Superior temporal gyrus (tissue), 1 donor: ENCODE results near the gene FGFR3.
"Not testable (repeated sequence)": the region's sequence is repeated elsewhere in the genome, so short reads cannot be mapped to it uniquely, and the experiment has no call there.

Experiments used
- DNase-seq: peaks from one replicate; pipeline ENCODE4 v3.0.0-alpha.2; 2016; ENCODE audit errors: extremely low spot score

The FGFR3 gene

DNA sequence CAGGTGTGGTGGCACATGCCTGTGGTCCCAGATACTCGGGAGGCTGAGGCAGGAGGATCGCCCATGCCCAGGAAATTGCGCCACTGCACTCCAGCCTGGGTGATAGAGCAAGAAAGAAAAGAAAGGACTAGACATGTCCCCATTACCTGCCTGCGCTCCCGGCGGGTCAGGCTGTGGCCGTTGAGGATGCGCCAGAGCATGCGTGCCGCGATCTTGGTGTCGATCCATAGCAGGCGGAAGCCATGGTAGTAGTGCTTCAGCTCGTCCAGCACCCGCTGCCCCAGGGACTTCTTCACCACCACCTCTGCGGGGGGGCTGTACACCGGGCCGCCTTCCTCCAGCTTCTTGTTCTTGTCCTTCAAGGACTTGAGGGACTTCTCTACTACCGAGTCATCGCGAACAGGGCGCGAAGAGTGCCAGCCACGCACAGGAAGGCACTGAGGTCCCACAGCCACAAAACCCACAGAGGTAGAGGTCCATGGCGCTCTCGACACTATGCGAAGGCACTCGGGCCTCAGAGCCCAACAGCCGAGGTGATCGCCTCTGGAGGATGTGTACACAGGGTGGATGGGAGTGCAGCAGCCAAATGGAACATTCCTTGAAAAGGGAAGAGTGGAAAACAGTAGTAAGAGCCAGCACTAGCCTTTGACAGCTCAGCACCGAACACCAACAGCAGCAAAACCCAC is 48.3 kb downstream of the FGFR3 start:
- DNase-seq, result no peak

DNA sequence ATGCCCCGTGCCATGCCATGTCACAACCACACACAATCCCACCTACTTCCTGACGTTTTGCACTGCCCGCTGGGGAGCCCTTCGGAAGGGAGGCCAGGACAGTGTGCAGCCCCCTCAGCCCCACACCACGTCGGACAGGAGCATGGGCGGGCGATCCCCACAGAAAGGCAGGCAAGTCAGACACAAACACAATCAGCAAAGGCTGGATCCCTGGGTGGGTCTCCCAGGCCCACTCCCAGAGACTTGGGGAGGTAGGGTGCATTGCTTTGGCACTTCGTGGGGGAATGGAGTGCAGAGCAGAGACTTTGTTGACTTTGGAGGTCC is 48.8 kb downstream of the FGFR3 start:
- no peak for DNase-seq

DNA sequence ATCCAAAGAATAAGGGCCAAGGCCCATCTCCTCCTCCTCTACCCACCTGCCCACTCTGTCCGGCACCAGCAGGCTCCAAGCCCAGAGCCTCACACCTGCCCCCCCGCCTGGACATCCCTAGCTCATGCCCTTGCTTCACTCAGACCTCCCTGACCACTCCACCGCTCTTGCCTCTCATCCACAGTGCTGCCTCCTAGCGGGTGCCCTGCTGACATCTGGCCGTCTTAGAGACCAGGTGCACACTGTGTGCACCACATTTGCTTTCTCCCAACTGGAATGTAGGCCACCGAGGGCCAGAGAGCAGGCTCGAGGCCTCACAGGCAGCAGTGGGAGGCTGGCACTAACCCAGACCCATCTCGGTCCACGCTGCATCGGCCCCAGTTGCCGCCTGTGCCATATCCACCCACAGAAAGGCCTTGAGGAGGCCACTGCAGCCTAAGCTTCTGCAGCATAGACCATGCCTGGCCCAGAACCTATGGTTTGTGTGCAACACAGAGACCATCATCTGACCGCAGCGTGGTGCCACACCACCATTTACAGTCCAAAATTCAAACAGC is 49.3 kb downstream of the FGFR3 start:
- no peak for DNase-seq

DNA sequence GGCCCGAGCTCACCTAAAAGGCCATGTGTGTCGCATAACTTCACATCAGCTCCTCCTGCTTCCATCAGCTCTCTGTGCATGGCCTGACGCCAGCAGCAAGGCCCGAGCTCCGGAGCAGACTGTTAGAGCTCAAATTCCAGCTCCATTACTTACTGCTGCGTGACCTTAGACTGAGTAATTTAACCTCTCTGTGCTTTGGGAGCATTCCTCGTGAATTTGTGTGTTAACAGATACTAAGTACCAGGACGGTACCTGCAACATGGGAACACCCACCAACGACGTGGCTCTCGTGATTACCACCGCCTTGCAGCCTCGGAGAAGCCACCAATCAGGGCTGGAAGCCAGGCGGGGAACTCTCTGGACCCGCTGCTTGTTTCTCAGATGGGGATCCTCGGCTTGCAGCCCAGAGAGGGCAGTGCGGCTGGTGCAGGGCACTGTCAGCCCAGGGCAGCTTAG is 49.9 kb downstream of the FGFR3 start:
- no peak for DNase-seq

DNA sequence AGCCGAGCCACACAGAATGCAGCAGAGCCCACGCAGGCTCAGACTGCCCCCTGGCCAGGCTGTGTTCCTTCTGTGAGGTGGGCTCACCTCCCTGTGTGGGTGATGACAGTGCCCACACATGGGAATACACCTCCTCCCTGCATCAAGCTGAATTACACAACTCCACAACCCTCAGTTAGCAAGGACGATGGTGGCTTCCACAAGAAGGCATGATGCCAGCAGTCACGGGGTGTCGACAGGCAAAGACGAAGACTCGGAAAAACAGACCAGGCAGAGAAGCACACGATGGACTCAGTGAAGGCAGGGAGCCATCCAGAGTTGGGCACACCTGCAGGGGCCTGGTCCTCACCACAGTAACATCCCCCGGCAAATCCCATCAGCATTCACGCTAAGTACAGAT is 50.8 kb downstream of the FGFR3 start:
- peak; percentile 62 for DNase-seq

DNA sequence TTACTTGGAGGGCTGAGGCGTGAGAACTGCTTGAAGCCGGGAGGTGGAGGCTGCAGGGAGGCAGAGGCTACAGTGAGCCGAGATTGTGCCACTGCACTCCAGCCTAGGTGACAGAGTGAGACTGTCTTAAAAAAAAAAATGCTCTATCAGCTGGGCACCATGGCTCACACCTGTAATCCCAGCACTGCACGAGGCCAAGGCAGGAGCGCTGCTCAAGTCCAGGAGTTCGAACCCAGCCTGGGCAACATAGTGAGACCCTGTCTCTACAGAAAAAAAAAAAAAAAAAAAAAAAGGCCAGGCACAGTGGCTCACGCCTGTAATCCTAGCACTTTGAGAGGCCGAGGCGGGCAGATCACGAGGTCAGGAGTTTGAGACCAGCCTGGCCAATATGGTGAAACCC is 51.5 kb downstream of the FGFR3 start:
- DNase-seq, result not testable (repeated sequence)

DNA sequence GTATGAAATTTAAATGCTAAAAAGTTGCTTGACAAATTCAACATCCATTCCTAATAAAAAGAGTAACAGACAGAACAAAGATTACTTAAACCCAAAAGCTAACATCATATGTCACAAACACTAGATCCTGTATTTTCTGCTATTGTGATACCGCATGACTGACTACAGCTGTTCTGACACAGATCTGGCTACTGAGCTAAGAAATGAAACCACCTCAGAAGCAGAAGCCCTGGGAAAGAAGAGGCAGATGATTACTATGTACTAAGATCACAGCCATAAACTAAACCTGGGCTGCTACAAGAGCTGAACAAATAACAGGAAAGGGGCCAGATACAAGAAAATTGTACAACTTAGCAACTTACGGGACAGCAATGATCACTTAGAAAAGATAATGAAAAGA is 53.5 kb downstream of the FGFR3 start:
- no peak for DNase-seq

DNA sequence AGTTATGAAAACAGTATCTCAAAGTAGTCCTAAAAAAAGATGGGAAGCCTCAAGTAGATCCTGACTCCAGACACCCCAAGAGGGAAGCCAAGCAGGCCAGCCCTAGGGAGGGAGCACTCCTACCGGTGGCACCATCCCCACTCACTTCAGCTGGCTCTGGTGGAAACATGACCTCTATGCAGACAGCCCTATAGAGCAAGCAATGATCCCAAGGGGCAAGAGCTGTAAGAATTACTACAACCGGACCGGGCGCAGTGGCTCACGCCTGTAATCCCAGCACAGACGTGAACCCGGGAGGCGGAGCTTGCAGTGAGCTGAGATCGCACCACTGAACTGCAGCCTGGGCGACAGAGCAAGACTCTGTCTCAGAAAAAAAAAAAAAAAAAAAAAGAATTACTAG is 57.2 kb downstream of the FGFR3 start:
- DNase-seq, result no peak

DNA sequence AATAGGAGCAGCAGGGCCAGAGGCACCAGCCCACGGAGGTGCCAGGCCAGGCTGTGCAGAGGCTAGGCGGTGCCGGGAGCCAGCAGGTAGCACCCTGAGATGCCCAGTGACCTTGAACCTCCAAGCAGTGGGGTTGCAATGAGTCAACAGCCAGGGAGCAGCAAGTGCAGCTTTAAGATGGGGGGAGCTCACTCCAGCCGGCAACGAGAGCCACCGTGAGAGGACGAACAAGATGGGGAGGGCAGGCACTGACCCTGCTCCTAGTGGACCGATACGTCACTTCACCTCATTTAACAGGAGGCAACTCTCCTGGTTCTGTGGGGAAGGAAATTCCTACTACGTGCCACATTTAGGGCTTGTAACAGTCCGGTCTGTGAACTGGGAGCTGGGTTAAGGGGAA is 58.1 kb downstream of the FGFR3 start:
- DNase-seq, result no peak

DNA sequence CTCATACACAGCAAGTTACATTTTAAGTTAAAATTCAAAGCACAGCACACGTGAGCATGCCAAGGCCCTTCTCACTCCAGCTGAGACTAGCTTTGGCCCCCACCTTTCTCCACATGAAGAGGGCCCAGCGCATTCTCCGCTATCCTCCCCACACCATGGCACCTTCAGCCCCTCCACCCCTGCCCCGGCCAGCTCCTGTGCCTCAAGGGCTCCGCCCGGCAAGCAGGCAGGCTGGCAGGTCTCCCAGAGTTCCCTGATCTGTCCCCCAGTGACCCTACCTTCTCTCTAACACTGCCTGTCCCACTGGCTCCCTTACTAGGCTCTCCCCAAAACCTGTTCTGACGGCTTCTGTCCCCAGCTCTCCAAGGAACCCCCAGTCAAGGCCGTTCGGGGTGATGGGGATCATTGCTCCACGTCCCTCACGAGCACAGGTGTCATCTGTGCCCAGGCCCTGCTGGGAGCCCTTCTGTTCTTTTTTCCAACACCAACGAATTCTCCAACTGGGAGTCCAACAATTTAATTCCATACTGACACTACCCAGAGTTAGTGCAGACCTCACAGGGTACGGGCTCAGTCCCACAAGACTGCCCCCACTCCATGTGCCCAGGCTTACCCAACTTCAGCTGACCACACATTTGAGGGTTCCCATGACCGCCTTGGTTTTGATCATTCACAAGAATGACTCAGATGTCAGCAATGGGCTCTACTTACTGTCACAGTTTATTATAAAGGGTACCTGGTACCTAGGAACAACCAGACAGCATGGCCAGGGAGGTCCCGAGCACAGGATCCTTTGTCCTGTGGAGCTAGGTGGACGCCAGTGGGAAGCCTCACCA is 58.7 kb downstream of the FGFR3 start:
- DNase-seq, result no peak

DNA sequence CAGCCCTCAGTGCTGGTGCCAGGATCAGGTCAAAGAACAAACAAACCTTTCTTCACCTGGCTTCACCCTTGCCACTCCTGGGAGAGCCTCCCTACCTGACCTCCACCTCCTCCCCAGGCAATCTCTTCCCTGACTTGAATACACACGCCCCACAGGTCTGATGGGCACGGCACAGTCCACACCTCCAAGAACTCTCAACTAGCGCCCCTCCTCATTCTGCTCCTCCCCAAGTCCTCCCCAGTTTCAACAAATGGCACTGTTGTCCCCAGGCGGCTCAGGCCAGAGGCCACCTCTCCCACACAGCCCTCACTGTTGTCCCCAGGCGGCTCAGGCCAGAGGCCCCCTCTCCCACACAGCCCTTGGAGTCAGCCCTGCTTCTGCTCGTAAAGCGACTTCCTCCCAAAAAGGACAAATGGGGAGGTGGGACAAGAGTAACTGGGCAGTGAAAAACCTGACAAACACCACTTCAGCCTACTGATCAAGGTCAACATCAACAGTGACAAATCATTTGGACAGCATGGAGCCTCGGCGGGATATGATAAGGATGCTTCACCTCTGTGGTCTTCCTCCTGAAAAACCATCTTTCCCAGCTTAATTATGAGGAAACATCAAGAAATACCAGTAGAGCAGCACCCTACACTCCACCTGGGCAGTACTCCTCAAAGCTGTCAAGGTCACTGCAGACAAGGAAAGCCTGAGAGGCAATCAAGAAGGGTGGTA is 60.0 kb downstream of the FGFR3 start:
- no peak for DNase-seq

DNA sequence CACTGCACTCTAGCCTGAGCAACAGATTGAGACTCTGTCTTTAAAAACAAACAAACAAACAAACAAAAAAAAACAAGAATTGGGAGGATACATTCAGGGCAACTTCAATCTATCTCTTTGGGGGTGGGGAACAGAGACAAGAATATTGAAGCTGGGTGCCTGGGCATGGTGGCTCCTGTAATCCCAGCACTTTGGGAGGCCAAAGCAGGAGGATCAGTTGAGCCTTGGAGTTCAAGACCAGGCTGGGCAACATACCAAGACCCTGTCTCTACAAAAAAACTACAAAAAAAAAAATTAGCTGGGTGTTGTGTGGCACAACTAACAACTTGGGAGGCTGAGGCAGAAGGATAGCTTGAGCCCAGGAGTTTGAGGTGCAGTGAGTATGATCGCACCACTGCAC is 61.7 kb downstream of the FGFR3 start:
- no peak for DNase-seq

DNA sequence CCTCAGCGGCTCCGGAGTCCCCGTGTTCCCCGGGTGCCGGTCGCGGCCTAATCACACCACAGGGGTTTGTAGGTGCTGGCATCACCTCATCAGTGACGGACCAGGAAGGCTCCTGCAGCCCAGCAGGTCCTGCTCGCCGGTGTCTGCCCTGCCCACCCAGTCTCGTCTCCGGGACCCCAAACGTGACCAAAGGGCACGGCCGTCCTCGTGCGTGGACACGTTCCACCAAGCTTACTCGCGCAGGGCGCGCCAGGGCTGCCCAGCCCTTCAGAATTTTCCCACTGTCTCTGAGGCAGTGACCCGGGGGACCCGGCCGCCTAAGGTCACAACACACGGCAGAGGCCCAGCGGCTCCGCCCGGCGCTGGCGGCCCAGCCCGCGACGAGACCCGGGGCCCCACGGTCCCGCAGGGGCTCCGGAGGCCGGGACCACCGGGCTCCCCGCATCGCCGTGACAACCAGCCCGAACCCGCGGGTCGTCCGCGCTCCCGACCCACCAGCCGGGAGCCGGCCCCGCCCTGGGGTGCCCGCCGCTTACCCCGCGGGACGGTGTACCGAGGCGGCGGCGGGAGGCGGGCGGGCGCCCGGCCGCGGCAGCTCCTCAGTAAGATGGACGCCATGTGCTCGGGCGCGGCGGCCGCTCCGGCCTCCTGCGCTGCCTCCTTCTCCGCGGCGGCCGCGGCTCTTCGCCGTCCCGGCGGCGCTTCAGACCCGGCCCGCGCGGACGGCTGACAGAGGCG is 62.4 kb downstream of the FGFR3 start:
- DNase-seq, result no peak

DNA sequence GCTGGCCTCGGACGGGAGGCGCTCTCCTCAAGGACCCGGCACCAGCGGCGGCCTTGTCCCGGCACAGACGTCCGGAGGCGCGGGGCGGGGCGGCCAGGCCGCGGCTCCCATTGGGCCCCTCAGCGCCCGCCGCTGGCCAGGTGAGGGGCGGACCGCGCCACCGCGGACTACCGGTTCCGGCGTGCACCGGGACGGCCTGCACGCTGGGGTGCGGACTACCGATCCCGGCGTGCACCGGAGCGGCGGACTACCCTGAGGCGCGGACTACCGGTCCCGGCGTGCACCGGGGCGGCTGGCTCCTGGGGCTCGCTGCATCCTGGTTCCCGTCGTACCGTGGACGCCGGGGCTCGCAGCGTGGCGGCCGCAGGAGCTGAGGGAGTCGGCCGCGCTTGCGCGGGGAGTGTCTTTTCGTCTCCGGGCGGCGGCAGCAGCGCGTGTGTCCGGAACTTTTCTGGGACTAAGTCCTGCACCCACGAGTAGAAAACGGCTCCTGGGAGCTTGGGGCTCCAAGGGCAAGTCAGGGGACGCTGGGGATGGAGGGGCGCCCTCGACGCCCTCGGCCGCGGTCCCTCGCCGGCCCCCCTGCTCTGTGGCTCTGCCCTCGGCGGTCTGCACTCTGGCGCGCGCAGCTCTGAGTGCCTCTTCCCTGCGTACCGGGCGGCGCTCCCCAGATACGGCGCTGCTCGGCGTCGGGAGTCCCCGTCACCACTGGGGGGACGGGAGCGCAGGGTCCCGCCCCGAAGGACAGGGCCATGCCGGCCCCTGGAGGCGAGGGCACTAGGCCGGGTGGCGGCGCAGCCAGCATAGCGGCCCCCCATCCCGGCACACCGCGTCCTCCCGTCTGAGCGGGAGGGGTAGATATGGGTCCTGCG is 63.2 kb downstream of the FGFR3 start, which contains the start of gene LETM1:
LETM1 (minus strand) TSS at position 86 of the 872 bp plus-strand sequence. CDS start 206 bp downstream, outside the sequence.
- DNase-seq, result peak; percentile 94

DNA sequence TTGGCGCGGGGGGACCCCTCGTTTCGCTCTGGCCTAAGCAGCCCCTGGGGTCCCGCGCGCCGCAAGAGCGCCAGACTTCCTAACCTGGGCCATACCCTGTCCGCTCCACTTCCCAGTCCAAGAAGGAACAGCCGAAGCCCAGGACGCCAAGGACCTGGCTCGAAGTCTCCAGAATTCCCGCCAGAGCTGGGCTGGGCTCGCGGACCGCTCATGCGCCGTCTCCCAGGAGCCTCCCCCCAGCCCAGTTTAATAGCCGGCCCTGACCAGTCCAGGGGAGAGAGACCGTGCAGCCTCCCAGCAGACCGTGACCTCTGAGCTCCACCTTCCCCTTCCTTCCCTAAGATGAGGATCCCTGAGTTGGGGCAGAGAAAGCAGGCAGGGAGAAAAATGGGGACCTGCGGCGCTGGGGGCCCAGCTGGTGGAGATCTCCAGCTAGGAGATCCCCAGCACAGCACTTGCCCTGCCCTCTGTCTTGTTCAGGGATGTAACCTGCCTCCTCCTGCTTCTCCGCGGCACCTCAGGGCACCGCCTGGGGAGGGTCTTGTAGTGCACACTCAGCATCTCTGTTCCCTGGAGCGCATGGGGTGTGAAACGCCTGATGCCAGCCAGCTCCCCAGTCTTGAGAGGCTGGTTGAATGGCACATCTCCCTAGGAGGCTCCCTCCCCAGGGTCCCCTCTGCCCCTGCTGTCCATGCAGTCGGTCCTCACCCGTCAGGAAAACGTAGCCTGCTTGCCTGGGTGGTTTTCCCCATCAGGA is 64.0 kb downstream of the FGFR3 start:
- DNase-seq, result no peak

DNA sequence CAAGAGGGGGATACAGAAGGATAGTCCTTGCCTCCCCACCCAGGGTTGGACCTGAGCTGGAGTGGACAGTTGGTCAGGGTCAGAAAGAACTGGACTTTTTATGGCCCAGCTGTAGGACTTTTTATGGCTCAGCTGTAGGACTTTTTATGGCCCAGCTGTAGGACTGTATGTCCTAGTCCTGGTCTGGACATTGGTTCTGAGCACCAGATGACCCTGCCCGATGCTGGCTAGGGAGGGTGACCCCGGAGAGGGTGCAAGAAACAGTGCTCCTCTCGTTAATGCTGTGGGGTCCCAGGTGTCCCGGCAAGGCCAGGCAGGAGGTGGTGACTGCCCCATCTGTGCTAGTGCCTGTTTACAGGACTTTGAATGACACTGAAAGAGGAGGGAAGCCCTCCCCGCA is 64.8 kb downstream of the FGFR3 start:
- no peak for DNase-seq
